ENCODE results near the gene SNRPB.

The SNRPB gene

GRCh38 chr20:2483504-2483903, 12.9 kb upstream of the SNRPB start:
- H2BK12ac ChIP-seq (ENCODE audit: low read length in 2 of 2): no peak overlapping the region
- H3K18ac ChIP-seq (ENCODE audit: low read depth in 1 of 2, low read length in 2 of 2): no peak overlapping the region
- H3K23ac ChIP-seq (ENCODE audit: low read length in 2 of 2): no peak overlapping the region
- 98% methylated on average over 6 of the region's 12 CpGs for WGBS
- peaks cover 33 to 93% of the 10 kb centered on the region in 2 experiments for H3K36me3 ChIP-seq (ENCODE audit: control insufficient read depth in 1 of 2, insufficient read depth in 2 of 2, low read depth in 1 of 2, low read length in 2 of 2)
- no peak overlapping the region for H3K4ac ChIP-seq (ENCODE audit: low read depth in 1 of 2, low read length in 2 of 2)
- H3K27ac ChIP-seq (ENCODE audit: low read length, poor library complexity, severe bottlenecking): no peak overlapping the region
- no peaks in the 10 kb centered on the region for H3K9me3 ChIP-seq (ENCODE audit: control insufficient read depth, low read length)
- no peak overlapping the region for H3K4me3 ChIP-seq (ENCODE audit: insufficient read depth in 1 of 2, low read depth in 1 of 2, low read length in 2 of 2)
- H4K8ac ChIP-seq (ENCODE audit: low read length): no peak overlapping the region
- no peak overlapping the region for H2BK5ac ChIP-seq (ENCODE audit: low read depth, low read length, poor library complexity, severe bottlenecking)
- H2AFZ ChIP-seq (ENCODE audit: low read depth, low read length): no peak overlapping the region
- H3K9ac ChIP-seq (ENCODE audit: low read length): no peak overlapping the region
- H2AK5ac ChIP-seq (ENCODE audit: low read length, severe bottlenecking): no peak overlapping the region
- H3K4me2 ChIP-seq (ENCODE audit: low read length, poor library complexity, severe bottlenecking): no peak overlapping the region
- H3K27me3 ChIP-seq (ENCODE audit: control insufficient read depth in 1 of 2, insufficient read depth in 1 of 2, low read length in 2 of 2): no peaks in the 10 kb centered on the region
- peaks cover 18% of the 10 kb centered on the region for H3K79me1 ChIP-seq (replicated peaks; ENCODE audit: low read length, poor library complexity, severe bottlenecking)
- H3K4me1 ChIP-seq (ENCODE audit: control insufficient read depth, insufficient read depth, low read depth, low read length): no peaks in the 10 kb centered on the region
- H3K14ac ChIP-seq (ENCODE audit: low read length in 2 of 2): no peak overlapping the region
- no peak overlapping the region for H4K91ac ChIP-seq (ENCODE audit: low read length)
- no peak for DNase-seq
- no peak overlapping the region for H2BK120ac ChIP-seq (ENCODE audit: low read depth, low read length)
- no peak overlapping the region for H2BK15ac ChIP-seq (ENCODE audit: low read depth, poor library complexity, severe bottlenecking)

GRCh38 chr20:2480381-2480780, 9.8 kb upstream of the SNRPB start:
- no peak overlapping the region for H3K14ac ChIP-seq (ENCODE audit: low read length in 2 of 2)
- DNase-seq: no peak
- peaks cover 16% of the 10 kb centered on the region for H3K79me1 ChIP-seq (replicated peaks; ENCODE audit: low read length, poor library complexity, severe bottlenecking)
- H4K8ac ChIP-seq (ENCODE audit: low read length): no peak overlapping the region
- no peak overlapping the region for H2BK120ac ChIP-seq (ENCODE audit: low read depth, low read length)
- H4K91ac ChIP-seq (ENCODE audit: low read length): no peak overlapping the region
- H3K9me3 ChIP-seq (ENCODE audit: control insufficient read depth, low read length): no peaks in the 10 kb centered on the region
- H3K4ac ChIP-seq (ENCODE audit: low read depth in 1 of 2, low read length in 2 of 2): no peak overlapping the region
- H3K27me3 ChIP-seq (ENCODE audit: control insufficient read depth in 1 of 2, insufficient read depth in 1 of 2, low read length in 2 of 2): no peaks in the 10 kb centered on the region
- no peak overlapping the region for H2AFZ ChIP-seq (ENCODE audit: low read depth, low read length)
- peaks cover 32 to 82% of the 10 kb centered on the region in 2 experiments for H3K36me3 ChIP-seq (ENCODE audit: control insufficient read depth in 1 of 2, insufficient read depth in 2 of 2, low read depth in 1 of 2, low read length in 2 of 2)
- no peak overlapping the region for H2BK5ac ChIP-seq (ENCODE audit: low read depth, low read length, poor library complexity, severe bottlenecking)
- H3K4me3 ChIP-seq (ENCODE audit: insufficient read depth in 1 of 2, low read depth in 1 of 2, low read length in 2 of 2): no peak overlapping the region
- WGBS: 96% methylated on average over 2 of the region's 2 CpGs
- no peaks in the 10 kb centered on the region for H3K4me1 ChIP-seq (ENCODE audit: control insufficient read depth, insufficient read depth, low read depth, low read length)
- no peak overlapping the region for H3K9ac ChIP-seq (ENCODE audit: low read length)
- H3K18ac ChIP-seq (ENCODE audit: low read depth in 1 of 2, low read length in 2 of 2): no peak overlapping the region
- H2BK15ac ChIP-seq (ENCODE audit: low read depth, poor library complexity, severe bottlenecking): no peak overlapping the region
- H3K4me2 ChIP-seq (ENCODE audit: low read length, poor library complexity, severe bottlenecking): no peak overlapping the region
- no peak overlapping the region for H2AK5ac ChIP-seq (ENCODE audit: low read length, severe bottlenecking)
- no peak overlapping the region for H3K27ac ChIP-seq (ENCODE audit: low read length, poor library complexity, severe bottlenecking)
- H2BK12ac ChIP-seq (ENCODE audit: low read length in 2 of 2): no peak overlapping the region
- no peak overlapping the region for H3K23ac ChIP-seq (ENCODE audit: low read length in 2 of 2)

- Histone ChIP-seq H3K9ac (ENCODE audit: low read length) (no peak overlapping the region), H3K27ac (ENCODE audit: low read length, poor library complexity, severe bottlenecking) (no peak overlapping the region), H3K36me3 (ENCODE audit: control insufficient read depth in 1 of 2, insufficient read depth in 2 of 2, low read depth in 1 of 2, low read length in 2 of 2) (peaks cover 8 to 48% of the 10 kb centered on the region in 2 experiments), H2BK5ac (ENCODE audit: low read depth, low read length, poor library complexity, severe bottlenecking) (no peak overlapping the region), H3K4me1 (ENCODE audit: control insufficient read depth, insufficient read depth, low read depth, low read length) (no peaks in the 10 kb centered on the region), H3K79me1 (replicated peaks; ENCODE audit: low read length, poor library complexity, severe bottlenecking) (peaks cover 8% of the 10 kb centered on the region), H4K8ac (ENCODE audit: low read length) (no peak overlapping the region), H2BK120ac (ENCODE audit: low read depth, low read length) (no peak overlapping the region), H3K23ac (ENCODE audit: low read length in 2 of 2) (no peak overlapping the region), H2AFZ (ENCODE audit: low read depth, low read length) (no peak overlapping the region), H4K91ac (ENCODE audit: low read length) (no peak overlapping the region), H3K4ac (ENCODE audit: low read depth in 1 of 2, low read length in 2 of 2) (no peak overlapping the region), H3K4me2 (ENCODE audit: low read length, poor library complexity, severe bottlenecking) (no peak overlapping the region), H3K4me3 (ENCODE audit: insufficient read depth in 1 of 2, low read depth in 1 of 2, low read length in 2 of 2) (no peak overlapping the region), H3K9me3 (ENCODE audit: control insufficient read depth, low read length) (no peaks in the 10 kb centered on the region), H2BK15ac (ENCODE audit: low read depth, poor library complexity, severe bottlenecking) (no peak overlapping the region), H2AK5ac (ENCODE audit: low read length, severe bottlenecking) (no peak overlapping the region), H3K18ac (ENCODE audit: low read depth in 1 of 2, low read length in 2 of 2) (no peak overlapping the region), H3K14ac (ENCODE audit: low read length in 2 of 2) (no peak overlapping the region), H2BK12ac (ENCODE audit: low read length in 2 of 2) (no peak overlapping the region), H3K27me3 (ENCODE audit: control insufficient read depth in 1 of 2, insufficient read depth in 1 of 2, low read length in 2 of 2) (no peaks in the 10 kb centered on the region)
- no peak for DNase-seq
- WGBS: 84% methylated on average over 3 of the region's 5 CpGs
Observed at GRCh38 chr20:2476742-2477615, 6.4 kb upstream of the SNRPB start.

GRCh38 chr20:2475850-2476741, 5.5 kb upstream of the SNRPB start:
- no peaks in the 10 kb centered on the region for H3K4me1 ChIP-seq (ENCODE audit: control insufficient read depth, insufficient read depth, low read depth, low read length)
- no peaks in the 10 kb centered on the region for H3K9me3 ChIP-seq (ENCODE audit: control insufficient read depth, low read length)
- no peak overlapping the region for H4K8ac ChIP-seq (ENCODE audit: low read length)
- peaks cover 6% of the 10 kb centered on the region for H3K79me1 ChIP-seq (replicated peaks; ENCODE audit: low read length, poor library complexity, severe bottlenecking)
- DNase-seq: no peak
- no peak overlapping the region for H3K23ac ChIP-seq (ENCODE audit: low read length in 2 of 2)
- no peak overlapping the region for H3K9ac ChIP-seq (ENCODE audit: low read length)
- no peak overlapping the region for H2BK5ac ChIP-seq (ENCODE audit: low read depth, low read length, poor library complexity, severe bottlenecking)
- no peak overlapping the region for H3K4me3 ChIP-seq (ENCODE audit: insufficient read depth in 1 of 2, low read depth in 1 of 2, low read length in 2 of 2)
- H2AFZ ChIP-seq (ENCODE audit: low read depth, low read length): no peak overlapping the region
- no peaks in the 10 kb centered on the region for H3K27me3 ChIP-seq (ENCODE audit: control insufficient read depth in 1 of 2, insufficient read depth in 1 of 2, low read length in 2 of 2)
- no peak overlapping the region for H2BK120ac ChIP-seq (ENCODE audit: low read depth, low read length)
- no peak overlapping the region for H3K18ac ChIP-seq (ENCODE audit: low read depth in 1 of 2, low read length in 2 of 2)
- no peak overlapping the region for H3K4ac ChIP-seq (ENCODE audit: low read depth in 1 of 2, low read length in 2 of 2)
- no peak overlapping the region for H3K27ac ChIP-seq (ENCODE audit: low read length, poor library complexity, severe bottlenecking)
- H2AK5ac ChIP-seq (ENCODE audit: low read length, severe bottlenecking): no peak overlapping the region
- H2BK15ac ChIP-seq (ENCODE audit: low read depth, poor library complexity, severe bottlenecking): no peak overlapping the region
- no peak overlapping the region for H4K91ac ChIP-seq (ENCODE audit: low read length)
- WGBS: 89% methylated on average over 8 of the region's 9 CpGs
- H2BK12ac ChIP-seq (ENCODE audit: low read length in 2 of 2): no peak overlapping the region
- peaks cover 5 to 39% of the 10 kb centered on the region in 2 experiments for H3K36me3 ChIP-seq (ENCODE audit: control insufficient read depth in 1 of 2, insufficient read depth in 2 of 2, low read depth in 1 of 2, low read length in 2 of 2)
- H3K14ac ChIP-seq (ENCODE audit: low read length in 2 of 2): no peak overlapping the region
- H3K4me2 ChIP-seq (ENCODE audit: low read length, poor library complexity, severe bottlenecking): no peak overlapping the region

Measured in mesenchymal stem cell (in vitro differentiated cells and primary cell).